Spleen (tissue), 11 donors: ENCODE data around the gene RBM7. TPM values are rescaled to one million over a fixed set of nuclear protein-coding genes. Genes with fewer than 3 reads are reported as not detected.

Experiments used
- DNase-seq: peaks from one replicate; pipeline ENCODE4 v3.0.0-alpha.2; 2020
- H3K27ac ChIP-seq, 8 donors: fragments of 200-600 bp; sonication (generic) in 7 of 8; 1 replicate in 4 of 8; 2 replicates in 4 of 8; pipeline versions ENCODE4 v1.5.0 to v1.8.0; 2016 to 2021; ENCODE audit warnings: inconsistent platforms in 4 of 8, mild to moderate bottlenecking in 4 of 8, moderate library complexity in 1 of 8
- H3K27me3 ChIP-seq, 7 donors: fragments of 200-600 bp; sonication (generic) in 6 of 7; replicated peaks in 1 of 7; 1 replicate in 4 of 7; 2 replicates in 3 of 7; pipeline versions ENCODE4 v1.5.0 to v1.8.0; 2016 to 2021; ENCODE audit warnings: inconsistent platforms in 3 of 7, mild to moderate bottlenecking in 1 of 7
- H3K36me3 ChIP-seq, 6 donors: fragments of 200-600 bp; sonication (generic) in 5 of 6; 1 replicate in 4 of 6; 2 replicates in 2 of 6; pipeline versions ENCODE4 v1.5.0 to v1.8.0; 2016 to 2021; ENCODE audit warnings: inconsistent platforms in 2 of 6
- H3K4me1 ChIP-seq, 6 donors: fragments of 200-600 bp; sonication (generic) in 5 of 6; 1 replicate in 3 of 6; 2 replicates in 3 of 6; pipeline versions ENCODE4 v1.5.0 to v1.8.0; 2016 to 2021; ENCODE audit warnings: inconsistent platforms in 3 of 6
- H3K4me3 ChIP-seq, 8 donors: fragments of 200-600 bp; sonication (generic) in 7 of 8; 1 replicate in 4 of 8; 2 replicates in 4 of 8; pipeline versions ENCODE4 v1.5.0 to v1.8.0; 2016 to 2021; ENCODE audit warnings: inconsistent platforms in 4 of 8, mild to moderate bottlenecking in 4 of 8, moderate library complexity in 2 of 8
- H3K9me3 ChIP-seq, 8 donors: fragments of 200-600 bp; sonication (generic) in 7 of 8; 1 replicate in 4 of 8; 2 replicates in 4 of 8; pipeline versions ENCODE4 v1.5.0 to v1.8.0; 2016 to 2021; ENCODE audit warnings: inconsistent platforms in 4 of 8
- CTCF ChIP-seq, 11 experiments: fragments of 200-600 bp in 7 of 11; fragments of 450-650 bp in 4 of 11; sonication (generic) in 4 of 11; IDR thresholded peaks in 8 of 11; conservative IDR thresholded peaks in 3 of 11; 1 replicate in 7 of 11; 2 replicates in 4 of 11; pipeline versions ENCODE4 v1.4.0 to v1.8.0; 2016 to 2021; ENCODE audit warnings: antibody characterized with exemption in 11 of 11, inconsistent platforms in 4 of 11, mild to moderate bottlenecking in 1 of 11
- POLR2A ChIP-seq, 3 donors: fragments of 450-650 bp; IDR thresholded peaks; one replicate each; pipeline ENCODE4 v1.5.1; 2017; ENCODE audit warnings: antibody characterized with exemption in 3 of 3, mild to moderate bottlenecking in 1 of 3
- POLR2AphosphoS5 ChIP-seq, 3 donors: sonication (generic); formaldehyde crosslinking; IDR thresholded peaks; one replicate each; pipeline ENCODE4 v1.5.1; 2017; ENCODE audit warnings: antibody characterized with exemption in 3 of 3
- WGBS, 5 donors: extraction: QIAGEN DNeasy Blood & Tissue Kit in 3 of 5; methylation state at CpG; one replicate each; pipeline versions ENCODE4 v1.1.5 to v1.1.7; 2013 to 2018; 5-methylcytosine and 5-hydroxymethylcytosine counted together
- intact Hi-C: fragments of 100-400 bp; cut with DNase I; formaldehyde crosslinking; loops from one replicate; pipeline ENCODE4 v1.15.0; 2023; ENCODE audit warnings: low total_unique reads
- polyA plus RNA-seq, 3 donors: library from polyadenylated mRNA; stranded (reverse); fragments of 200-250 nt; gene quantifications; one replicate each; pipeline ENCODE4 v1.2.1, GENCODE V29; 2013
- total RNA-seq, 7 donors: library from RNA; depleted of rRNA in 3 of 7; stranded (reverse); fragments of >200 nt in 3 of 7; fragmentation: NEBNext Ultra II Directional in 4 of 7; extraction: Animal tissue kit (Norgen Biotek cat#: 25700) in 4 of 7; gene quantifications; one replicate each; pipeline versions ENCODE4 v1.1.0 to v1.2.1, GENCODE V29; 2016 to 2021
- donor health status: healthy with polysubstance abuse.
- donor health status: DM: no; HTN: no; CAD: no; lungs with moderate emphysema.
- donor health status: DM: no; HTN: no; CAD: no.
- donor health status: Bipolar disorder and iron deficiency.
- donor health status: healthy.
- donor health status: DM: no; HTN: no; CAD: no.
- donor health status: DM: yes; HTN: yes; CAD: no.

Gene RBM7
- total and polyA plus RNA-seq, 10 donors, result 8.0 to 35.3 (median 23.8) TPM

- no peak overlapping the region for H3K27ac ChIP-seq
- DNase-seq, result no peak
- no peaks in the 10 kb centered on the region for H3K4me1 ChIP-seq
- intact Hi-C loops, result no loop called here
- H3K27me3 ChIP-seq, result no peaks in the 10 kb centered on the region
- H3K9me3 ChIP-seq, result no peaks in the 10 kb centered on the region
- TF ChIP-seq POLR2AphosphoS5 (IDR thresholded peaks at IDR 0.05) (no peak), POLR2A (IDR thresholded peaks at IDR 0.05) (no peak), CTCF (IDR thresholded peaks at IDR 0.05 in 8 of 11, conservative IDR thresholded peaks at IDR 0.05 in 3 of 11) (no peak)
- no peak overlapping the region for H3K4me3 ChIP-seq
- no peaks in the 10 kb centered on the region for H3K36me3 ChIP-seq
Measured at GRCh38 chr11:114359342-114359741, 41.1 kb upstream of the RBM7 start.

GRCh38 chr11:114362326-114362725 is 38.1 kb upstream of the RBM7 start:
- H3K4me3 ChIP-seq, result no peak overlapping the region
- no peaks in the 10 kb centered on the region for H3K36me3 ChIP-seq
- H3K9me3 ChIP-seq, result no peaks in the 10 kb centered on the region
- H3K27me3 ChIP-seq, result peaks cover 0 to 5% (median 0%) of the 10 kb centered on the region in 7 donors
- WGBS, 5 donors, result 86 to 91% (median 88%) methylated on average over 4 of the region's 4 CpGs
- intact Hi-C loops, result no loop called here
- H3K27ac ChIP-seq, result no peak overlapping the region
- TF ChIP-seq POLR2A (IDR thresholded peaks at IDR 0.05) (no peak), CTCF (IDR thresholded peaks at IDR 0.05 in 8 of 11, conservative IDR thresholded peaks at IDR 0.05 in 3 of 11) (no peak), POLR2AphosphoS5 (IDR thresholded peaks at IDR 0.05) (no peak)
- no peaks in the 10 kb centered on the region for H3K4me1 ChIP-seq
- no peak for DNase-seq

- H3K9me3 ChIP-seq, result no peaks in the 10 kb centered on the region
- H3K27me3 ChIP-seq, result peaks cover 0 to 5% (median 0%) of the 10 kb centered on the region in 7 donors
- H3K36me3 ChIP-seq, result no peaks in the 10 kb centered on the region
- H3K4me3 ChIP-seq, result no peak overlapping the region
- no peak for TF ChIP-seq POLR2AphosphoS5 (IDR thresholded peaks at IDR 0.05)
- TF ChIP-seq CTCF (IDR thresholded peaks at IDR 0.05 in 8 of 11, conservative IDR thresholded peaks at IDR 0.05 in 3 of 11), result no peak
- TF ChIP-seq POLR2A (IDR thresholded peaks at IDR 0.05), result no peak
- DNase-seq, result no peak
- 65 to 71% (median 68%) methylated on average over 3 of the region's 3 CpGs for WGBS, 5 donors
- H3K4me1 ChIP-seq, result no peaks in the 10 kb centered on the region
- intact Hi-C loops, result no loop called here
- H3K27ac ChIP-seq, result no peak overlapping the region
Measured at GRCh38 chr11:114362958-114363357, 37.5 kb upstream of the RBM7 start.

- H3K27me3 ChIP-seq, result peaks cover 0 to 11% (median 0%) of the 10 kb centered on the region in 7 donors
- H3K27ac ChIP-seq, result peak overlapping the region in 1 of 8 donors; percentile 38
- TF ChIP-seq CTCF (IDR thresholded peaks at IDR 0.05 in 8 of 11, conservative IDR thresholded peaks at IDR 0.05 in 3 of 11) (no peak), POLR2AphosphoS5 (IDR thresholded peaks at IDR 0.05) (no peak), POLR2A (IDR thresholded peaks at IDR 0.05) (no peak)
- no peaks in the 10 kb centered on the region for H3K9me3 ChIP-seq
- no peaks in the 10 kb centered on the region for H3K36me3 ChIP-seq
- no peak for DNase-seq
- H3K4me3 ChIP-seq, result no peak overlapping the region
- WGBS, 5 donors, result 79 to 86% (median 82%) methylated on average over 13 of the region's 13 CpGs
- H3K4me1 ChIP-seq, result no peaks in the 10 kb centered on the region
- intact Hi-C loops, result no loop called here
Measured at GRCh38 chr11:114366331-114367243, 33.9 kb upstream of the RBM7 start.
